GM15510 (cell line): ENCODE data around the gene PARD3.

Experiments used
- POLR2A ChIP-seq: IDR thresholded peaks from 3 replicates; pipeline ENCODE4 v1.6.1; 2011; ENCODE audit warnings: borderline replicate concordance; ENCODE audit not compliant: insufficient read length; ENCODE audit errors: extremely low read depth

PARD3 gene

GRCh38 chr10:34432589-34432988 is 382.5 kb downstream of the PARD3 start:
- TF ChIP-seq POLR2A: no peak

GRCh38 chr10:34430685-34431084 is 384.4 kb downstream of the PARD3 start:
- no peak for TF ChIP-seq POLR2A

- TF ChIP-seq POLR2A: no peak
These were observed 386.6 kb downstream of the PARD3 start for GRCh38 chr10:34428501-34428900.

DNA sequence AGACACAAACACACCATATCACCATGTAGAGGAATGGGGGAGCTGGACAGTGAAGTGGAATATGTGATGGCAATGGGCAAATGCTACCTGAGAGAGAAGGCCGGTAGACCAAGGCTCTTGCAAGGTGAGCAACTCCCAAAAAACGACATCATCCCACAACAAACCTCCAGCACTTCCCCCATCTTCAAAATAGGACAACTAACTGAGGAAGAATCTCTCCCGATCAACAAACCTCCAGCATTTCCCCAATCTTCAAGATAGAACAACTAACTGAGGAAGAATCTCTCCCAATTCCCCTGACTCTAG is 387.2 kb downstream of the PARD3 start:
- TF ChIP-seq POLR2A: no peak

- TF ChIP-seq POLR2A: no peak
These were observed 389.1 kb downstream of the PARD3 start for GRCh38 chr10:34426041-34426440.

GRCh38 chr10:34423673-34424625 is 391.1 kb downstream of the PARD3 start:
- no peak for TF ChIP-seq POLR2A

- TF ChIP-seq POLR2A: no peak
These were observed 394.3 kb downstream of the PARD3 start for GRCh38 chr10:34420795-34421194.

DNA sequence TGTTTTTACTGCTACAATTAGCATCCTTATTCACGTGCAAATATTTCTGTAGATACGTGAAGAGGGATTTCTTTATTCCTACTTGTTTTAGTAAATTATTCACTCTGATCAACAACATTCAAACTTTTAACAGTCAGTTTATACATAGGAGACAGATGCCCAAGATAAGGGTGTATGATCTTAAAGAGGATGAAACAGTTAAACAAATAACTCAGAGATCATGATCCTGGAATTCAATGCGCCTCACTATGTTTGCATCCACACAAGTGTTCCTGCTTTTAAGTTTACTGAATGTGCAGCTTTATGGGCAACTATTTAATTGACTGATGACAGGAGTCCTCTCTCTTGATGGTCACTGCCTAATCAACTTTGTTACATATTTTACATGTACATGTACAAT is 394.8 kb downstream of the PARD3 start:
- no peak for TF ChIP-seq POLR2A

GRCh38 chr10:34415039-34415438 is 400.1 kb downstream of the PARD3 start:
- TF ChIP-seq POLR2A: no peak

DNA sequence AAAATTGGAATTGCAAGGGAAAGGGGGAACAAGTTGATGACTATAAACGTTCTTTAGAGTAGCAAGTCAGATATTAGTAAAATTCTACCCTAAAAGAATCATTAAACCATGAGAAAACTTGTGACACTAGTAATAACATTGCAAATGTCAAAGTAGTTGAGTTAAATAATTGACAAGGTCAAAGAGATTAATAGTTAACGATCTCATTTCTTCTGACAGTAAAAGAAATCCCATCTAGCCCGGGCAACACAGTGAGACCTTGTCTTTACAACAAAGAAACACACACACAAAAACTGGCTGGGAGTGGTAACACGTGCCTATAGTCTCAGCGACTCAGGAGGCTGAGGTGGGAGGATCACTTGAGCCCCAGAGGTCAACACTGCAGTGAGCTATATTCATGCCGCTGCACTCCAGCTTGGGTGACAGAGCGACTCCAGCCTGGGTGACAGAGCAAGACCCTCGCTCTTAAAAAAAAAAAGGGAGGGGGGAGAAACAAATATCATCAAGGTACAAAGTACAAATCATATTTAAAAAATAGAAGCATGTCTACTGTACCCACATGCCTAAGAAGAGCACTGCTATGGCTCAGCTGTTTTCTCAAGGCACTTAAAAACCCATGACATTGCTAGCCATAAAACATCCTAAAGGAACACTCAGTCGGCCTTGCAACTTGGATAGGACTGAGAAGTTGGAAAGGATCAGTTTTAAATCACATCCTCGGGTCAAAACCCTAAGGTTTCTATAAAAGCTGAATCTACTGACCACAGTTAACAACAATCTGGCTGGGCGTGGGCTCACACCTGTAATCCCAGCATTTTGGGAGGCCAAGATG is 401.1 kb downstream of the PARD3 start:
- no peak for TF ChIP-seq POLR2A

- TF ChIP-seq POLR2A: no peak
These were observed 401.9 kb downstream of the PARD3 start for GRCh38 chr10:34413214-34413613.

DNA sequence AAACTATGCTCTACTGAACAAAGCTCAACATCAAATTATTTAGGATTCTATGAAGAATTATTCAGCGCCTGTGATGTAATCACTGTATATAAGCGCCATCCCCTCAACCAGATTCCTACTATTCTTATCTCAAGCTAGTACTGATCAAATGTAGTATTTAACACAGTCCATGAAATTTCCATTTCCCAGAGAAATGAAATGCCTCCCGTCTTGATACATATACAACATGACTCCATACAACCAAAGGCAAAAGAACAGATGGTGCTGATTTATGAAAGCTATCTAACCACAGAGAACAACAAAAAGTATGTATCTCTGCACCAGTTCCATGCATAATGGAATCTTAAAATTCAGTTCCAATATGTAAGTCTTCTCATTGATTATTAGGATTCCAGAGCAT is 406.1 kb downstream of the PARD3 start:
- no peak for TF ChIP-seq POLR2A

DNA sequence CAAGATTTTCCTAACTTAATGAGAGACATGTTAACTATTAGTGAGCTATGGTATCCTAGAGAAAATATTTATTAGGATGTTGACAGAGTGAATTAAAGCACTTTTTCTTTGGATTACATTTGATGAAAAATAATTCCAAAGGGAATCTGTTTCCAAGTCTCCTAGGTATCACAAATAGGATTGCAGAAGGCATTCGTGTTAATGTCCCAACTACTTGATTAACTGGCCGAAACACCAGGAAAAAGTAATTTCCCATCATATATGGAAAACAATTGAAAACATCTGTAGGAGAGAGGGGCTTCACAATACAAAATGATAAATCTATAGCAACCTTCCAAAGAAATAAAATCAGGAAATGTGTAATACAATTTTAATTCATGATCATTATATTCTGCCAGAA is 406.7 kb downstream of the PARD3 start:
- TF ChIP-seq POLR2A: no peak

- TF ChIP-seq POLR2A: no peak
These were observed 407.7 kb downstream of the PARD3 start for GRCh38 chr10:34407324-34407805.

DNA sequence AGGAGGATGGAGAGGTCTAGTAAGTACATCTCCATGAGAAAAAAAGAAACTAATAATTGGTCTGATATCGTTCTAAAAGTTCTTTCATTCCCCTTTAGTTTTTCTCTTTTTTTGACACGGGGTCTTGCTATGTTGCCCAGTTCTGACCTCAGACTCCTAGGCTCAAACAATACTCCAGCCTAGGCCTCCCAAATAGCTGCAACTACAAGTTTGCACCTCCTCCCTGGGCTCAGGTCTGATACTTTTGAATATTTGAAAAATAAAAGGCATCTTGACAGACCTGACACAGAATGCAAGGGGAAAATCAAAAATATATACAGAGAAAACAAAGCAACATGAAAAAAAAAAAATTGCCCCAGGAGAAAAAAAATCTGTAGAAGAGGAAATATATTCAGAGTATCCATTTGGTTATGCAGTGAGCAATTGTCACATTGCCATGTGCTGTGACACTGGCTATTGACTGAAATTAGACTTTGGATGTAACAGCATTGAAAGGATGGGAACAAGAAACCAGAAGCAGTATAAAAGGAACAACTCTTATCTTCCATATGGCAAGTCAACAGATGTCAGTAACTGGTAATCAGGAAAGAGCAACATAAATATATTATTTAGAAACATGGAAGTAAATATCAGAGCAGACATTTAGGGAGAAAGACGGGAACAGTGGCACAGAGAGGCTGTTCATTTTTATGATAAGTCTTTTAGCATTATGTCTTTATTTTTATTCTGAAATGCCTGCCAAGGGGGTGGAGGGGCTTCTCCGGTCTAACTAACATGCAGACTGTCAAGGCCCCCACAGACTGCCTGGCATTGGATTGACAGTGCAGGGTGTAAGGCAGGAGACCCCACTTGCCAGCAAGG is 408.4 kb downstream of the PARD3 start:
- TF ChIP-seq POLR2A: no peak

- TF ChIP-seq POLR2A: no peak
These were observed 409.3 kb downstream of the PARD3 start for GRCh38 chr10:34405611-34406462.
